Activated T-cell treated with anti-CD3 and anti-CD28 coated beads for 1 hour (primary cell): ENCODE data around the gene HSD11B1L.
"Not testable (repeated sequence)": the region's sequence is repeated elsewhere in the genome, so short reads cannot be mapped to it uniquely, and the experiment has no call there.

Experiments
- DNase-seq: peaks from one replicate; pipeline ENCODE4 v3.0.0-alpha.2; 2020; ENCODE audit warnings: low read depth

HSD11B1L gene

GRCh38 chr19:5700455-5701092 lies 19.7 kb downstream of the HSD11B1L start:
- no peak for DNase-seq

GRCh38 chr19:5702053-5702410 lies 21.2 kb downstream of the HSD11B1L start:
- DNase-seq = not testable (repeated sequence)

GRCh38 chr19:5703819-5704818 lies 23.3 kb downstream of the HSD11B1L start:
- no peak for DNase-seq

GRCh38 chr19:5705552-5705951 lies 24.7 kb downstream of the HSD11B1L start:
- DNase-seq = no peak

GRCh38 chr19:5706876-5707573 lies 26.2 kb downstream of the HSD11B1L start:
- no peak for DNase-seq

- DNase-seq = no peak
Observed at GRCh38 chr19:5707576-5708575, 27.0 kb downstream of the HSD11B1L start.

- DNase-seq = no peak
Observed at GRCh38 chr19:5711025-5711424, 30.2 kb downstream of the HSD11B1L start.

GRCh38 chr19:5711713-5712161 lies 30.9 kb downstream of the HSD11B1L start:
- no peak for DNase-seq

- no peak for DNase-seq
Observed at GRCh38 chr19:5713228-5713627, 32.4 kb downstream of the HSD11B1L start.

GRCh38 chr19:5714816-5715215 lies 34.0 kb downstream of the HSD11B1L start:
- no peak for DNase-seq

- no peak for DNase-seq
Observed at GRCh38 chr19:5717215-5717935, 36.5 kb downstream of the HSD11B1L start.

GRCh38 chr19:5718037-5718578 lies 37.3 kb downstream of the HSD11B1L start:
- no peak for DNase-seq

GRCh38 chr19:5718579-5719273 lies 37.9 kb downstream of the HSD11B1L start:
- no peak for DNase-seq

GRCh38 chr19:5719274-5719960 lies 38.6 kb downstream of the HSD11B1L start:
- DNase-seq = no peak

GRCh38 chr19:5719961-5720790 lies 39.3 kb downstream of the HSD11B1L start, which contains the start of the genes CATSPERD and LONP1:
Gene CATSPERD, plus strand, starts transcription at chr19:5720637. Its CDS starts 101 bp downstream, at chr19:5720738.
Gene LONP1, minus strand, starts transcription at chr19:5720146. Its CDS starts 14 bp downstream, at chr19:5720132.
- peak; percentile 97 for DNase-seq

GRCh38 chr19:5727453-5728050 lies 46.7 kb downstream of the HSD11B1L start:
- DNase-seq = no peak

- DNase-seq = not testable (repeated sequence)
Observed at GRCh38 chr19:5733172-5733571, 52.3 kb downstream of the HSD11B1L start.
